ENCODE data around the gene CHCHD3. TPM values are rescaled to one million over a fixed set of nuclear protein-coding genes. Genes with fewer than 3 reads are reported as not detected.

The CHCHD3 gene
- total RNA-seq, 1 donor from 2014 or later = 60.1 TPM

- no peak for DNase-seq (ENCODE audit: low read depth in 2 of 2)
Observed at GRCh38 chr7:132819648-132820047, 262.2 kb downstream of the CHCHD3 start.

- no peak for DNase-seq (ENCODE audit: low read depth in 2 of 2)
Observed at GRCh38 chr7:132817949-132818348, 263.9 kb downstream of the CHCHD3 start.

GRCh38 chr7:132815696-132816311 is 266.1 kb downstream of the CHCHD3 start:
- DNase-seq (ENCODE audit: low read depth in 2 of 2) = peak in 1 of 2 donors; percentile 14

- DNase-seq (ENCODE audit: low read depth in 2 of 2) = no peak
Observed at GRCh38 chr7:132815130-132815529, 266.8 kb downstream of the CHCHD3 start.

GRCh38 chr7:132810561-132810960 is 271.3 kb downstream of the CHCHD3 start:
- DNase-seq (ENCODE audit: low read depth in 2 of 2) = no peak

GRCh38 chr7:132806834-132807233 is 275.1 kb downstream of the CHCHD3 start:
- DNase-seq (ENCODE audit: low read depth in 2 of 2) = no peak

- DNase-seq (ENCODE audit: low read depth in 2 of 2) = no peak
Observed at GRCh38 chr7:132805766-132806165, 276.1 kb downstream of the CHCHD3 start.

GRCh38 chr7:132804849-132805485 is 276.9 kb downstream of the CHCHD3 start:
- no peak for DNase-seq (ENCODE audit: low read depth in 2 of 2)

- no peak for DNase-seq (ENCODE audit: low read depth in 2 of 2)
Observed at GRCh38 chr7:132800522-132800921, 281.4 kb downstream of the CHCHD3 start.

GRCh38 chr7:132799081-132799413 is 282.8 kb downstream of the CHCHD3 start:
- DNase-seq (ENCODE audit: low read depth in 2 of 2) = no peak

- DNase-seq (ENCODE audit: low read depth in 2 of 2) = no peak
Observed at GRCh38 chr7:132797152-132797551, 284.7 kb downstream of the CHCHD3 start.

GRCh38 chr7:132793474-132793873 is 288.4 kb downstream of the CHCHD3 start:
- peak in 1 of 2 donors; percentile 68 for DNase-seq (ENCODE audit: low read depth in 2 of 2)

- DNase-seq (ENCODE audit: low read depth in 2 of 2) = no peak
Observed at GRCh38 chr7:132791036-132791435, 290.9 kb downstream of the CHCHD3 start.

GRCh38 chr7:132790104-132790503 is 291.8 kb downstream of the CHCHD3 start:
- DNase-seq (ENCODE audit: low read depth in 2 of 2) = no peak

- DNase-seq (ENCODE audit: low read depth in 2 of 2) = no peak
Observed at GRCh38 chr7:132789281-132789680, 292.6 kb downstream of the CHCHD3 start.

GRCh38 chr7:132785870-132786269 is 296.0 kb downstream of the CHCHD3 start:
- DNase-seq (ENCODE audit: low read depth in 2 of 2) = no peak

- DNase-seq (ENCODE audit: low read depth in 2 of 2) = no peak
Observed at GRCh38 chr7:132784406-132784805, 297.5 kb downstream of the CHCHD3 start.

- DNase-seq (ENCODE audit: low read depth in 2 of 2) = peak in 1 of 2 donors; percentile 34
Observed at GRCh38 chr7:132783824-132784223, 298.1 kb downstream of the CHCHD3 start.

- no peak for DNase-seq (ENCODE audit: low read depth in 2 of 2)
Observed at GRCh38 chr7:132782777-132783640, 298.9 kb downstream of the CHCHD3 start.

GRCh38 chr7:132780822-132781221 is 301.1 kb downstream of the CHCHD3 start:
- DNase-seq (ENCODE audit: low read depth in 2 of 2) = no peak

- no peak for DNase-seq (ENCODE audit: low read depth in 2 of 2)
Observed at GRCh38 chr7:132779164-132779563, 302.7 kb downstream of the CHCHD3 start.

GRCh38 chr7:132778761-132779160 is 303.1 kb downstream of the CHCHD3 start:
- no peak for DNase-seq (ENCODE audit: low read depth in 2 of 2)

- DNase-seq (ENCODE audit: low read depth in 2 of 2) = no peak
Observed at GRCh38 chr7:132777956-132778355, 303.9 kb downstream of the CHCHD3 start.
